GM12878 (cell line): Measurements from ENCODE around the gene TRIM67. TPM values are rescaled to one million over a fixed set of nuclear protein-coding genes. Genes with fewer than 3 reads are reported as not detected.

Experiments used
- ATAC-seq: fragments of 200-7000 bp; cut with Tn5 transposase; 3 replicates; pipeline ENCODE4 v1.9.1; 2020; ENCODE audit warnings: mild to moderate bottlenecking, moderate library complexity
- BruUV-seq: library from RNA; stranded (reverse); fragments of 400-500 nt; replicated peaks from 2 replicates; lab custom pipeline; 2021; lab: Mats Ljungman, UMichigan
- CTCF ChIA-PET: fragments of 300-600 bp; sonication (Branson Sonifier 250); formaldehyde crosslinking; extraction: SDS; loops from one replicate; lab custom pipeline; 2021; ENCODE audit warnings: inconsistent platforms; lab: Yijun Ruan, JAX
- POLR2A ChIA-PET: fragments of 350-600 bp; formaldehyde crosslinking; extraction: SDS; loops from one replicate; lab custom pipeline; 2021; ENCODE audit warnings: inconsistent platforms; lab: Charles Lee
- RAD21 ChIA-PET: fragments of 300-600 bp; sonication (Branson Sonifier 250); formaldehyde crosslinking; loops from one replicate; lab custom pipeline; 2023; ENCODE audit warnings: antibody characterized with exemption; ENCODE audit not compliant: unreplicated experiment; lab: Charles Lee
- SMC1A ChIA-PET: fragments of 300-600 bp; sonication (Branson Sonifier 250); formaldehyde crosslinking; loops from one replicate; lab custom pipeline; 2023; ENCODE audit not compliant: unreplicated experiment, uncharacterized antibody; lab: Charles Lee
- DNase-seq: peaks from one replicate; pipeline ENCODE4 v3.0.0-alpha.2; 2011; ENCODE audit warnings: low read depth, low spot score
- FAIRE-seq: peaks from 3 replicates; lab custom pipeline; 2011; peaks lifted over from hg19 to GRCh38; lab: Jason Lieb, UNC
- H2AFZ ChIP-seq: 2 replicates; pipeline ENCODE4 v1.6.0; 2011; ENCODE audit warnings: low read depth, low read length, control low read depth; ENCODE audit not compliant: control insufficient read depth
- H3K27ac ChIP-seq: 2 replicates; pipeline ENCODE4 v1.5.1; 2011; ENCODE audit warnings: control low read depth; ENCODE audit not compliant: control insufficient read depth, insufficient read depth
- H3K27me3 ChIP-seq, 2 experiments: replicated peaks in 1 of 2; 2 replicates each; pipeline versions ENCODE4 v1.6.0 to v1.6.1; 2011; ENCODE audit warnings: low read length in 1 of 2; ENCODE audit not compliant: control insufficient read depth in 2 of 2, insufficient read depth in 2 of 2
- H3K36me3 ChIP-seq, 2 experiments: 2 replicates each; pipeline ENCODE4 v1.5.1; 2011; ENCODE audit warnings: low read length in 1 of 2; ENCODE audit not compliant: control insufficient read depth in 2 of 2, insufficient read depth in 2 of 2
- H3K4me1 ChIP-seq: 2 replicates; pipeline ENCODE4 v1.6.1; 2011; ENCODE audit warnings: mild to moderate bottlenecking, low read length, moderate library complexity, mixed read lengths; ENCODE audit not compliant: control insufficient read depth, insufficient read depth
- H3K4me2 ChIP-seq: 2 replicates; pipeline ENCODE4 v1.6.0; 2011; ENCODE audit warnings: control low read depth; ENCODE audit not compliant: control insufficient read depth, insufficient read depth
- H3K4me3 ChIP-seq: fragments of 200-600 bp; sonication (generic); 2 replicates; pipeline ENCODE4 v1.5.1; 2016
- H3K79me2 ChIP-seq: 2 replicates; pipeline ENCODE4 v1.6.0; 2011; ENCODE audit warnings: low read length; ENCODE audit not compliant: control insufficient read depth, insufficient read depth
- H3K9ac ChIP-seq: 2 replicates; pipeline ENCODE4 v1.8.0; 2011; ENCODE audit warnings: low read length, control low read depth, mixed read lengths; ENCODE audit not compliant: control insufficient read depth, insufficient read depth
- H3K9me3 ChIP-seq: replicated peaks from 3 replicates; pipeline ENCODE4 v1.5.1; 2011; ENCODE audit warnings: mild to moderate bottlenecking, low read length; ENCODE audit not compliant: control insufficient read depth, insufficient read depth
- H4K20me1 ChIP-seq: 2 replicates; pipeline ENCODE4 v1.6.0; 2011; ENCODE audit not compliant: control insufficient read depth, insufficient read depth
- CBFB ChIP-seq: IDR thresholded peaks from 2 replicates; pipeline ENCODE4 v1.6.1; 2016; ENCODE audit warnings: antibody characterized with exemption, low read depth
- CBX3 ChIP-seq: fragments of 200-600 bp; sonication (generic); IDR thresholded peaks from 2 replicates; pipeline ENCODE4 v1.6.1; 2016; ENCODE audit warnings: low read depth, borderline replicate concordance
- CEBPZ ChIP-seq: fragments of 150-350 bp; IDR thresholded peaks from 2 replicates; pipeline ENCODE4 v1.6.1; 2016; ENCODE audit warnings: low read depth, low read length
- EZH2 ChIP-seq: IDR thresholded peaks from 2 replicates; pipeline ENCODE4 v1.6.1; 2012; ENCODE audit warnings: low read depth, mild to moderate bottlenecking, control low read depth, inconsistent platforms, low read length, borderline replicate concordance; ENCODE audit not compliant: control insufficient read depth
- FOXM1 ChIP-seq: IDR thresholded peaks from 2 replicates; pipeline ENCODE4 v1.6.1; 2012; ENCODE audit warnings: low read depth, mild to moderate bottlenecking, inconsistent platforms, low read length, moderate library complexity
- HCFC1 ChIP-seq: fragments of 150-350 bp; IDR thresholded peaks from 2 replicates; pipeline ENCODE4 v1.6.1; 2014; ENCODE audit warnings: low read length
- IKZF1 ChIP-seq: fragments of 450-650 bp; conservative IDR thresholded peaks from 2 replicates; pipeline ENCODE4 v1.6.1; 2017; ENCODE audit warnings: antibody characterized with exemption, mild to moderate bottlenecking
- IRF3 ChIP-seq: fragments of 450-650 bp; IDR thresholded peaks from 2 replicates; pipeline ENCODE4 v1.6.1; 2014; ENCODE audit warnings: mild to moderate bottlenecking
- JUNB ChIP-seq: IDR thresholded peaks from 2 replicates; pipeline ENCODE4 v1.6.1; 2016; ENCODE audit warnings: antibody characterized with exemption, mild to moderate bottlenecking
- KAT2A ChIP-seq: conservative IDR thresholded peaks from 2 replicates; pipeline ENCODE4 v1.6.1; 2011; ENCODE audit warnings: low read depth, low read length; ENCODE audit not compliant: control insufficient read depth
- PAX8 ChIP-seq: fragments of 450-650 bp; IDR thresholded peaks from 2 replicates; pipeline ENCODE4 v1.6.1; 2017; ENCODE audit warnings: mild to moderate bottlenecking, moderate library complexity
- RFX5 ChIP-seq: IDR thresholded peaks from 2 replicates; pipeline ENCODE4 v1.6.1; 2011; ENCODE audit warnings: low read depth, low read length, improper control_type of control experiment
- SMC3 ChIP-seq: IDR thresholded peaks from 2 replicates; pipeline ENCODE4 v1.6.1; 2011; ENCODE audit warnings: low read length, improper control_type of control experiment, borderline replicate concordance
- STAT1 ChIP-seq: fragments of 450-650 bp; conservative IDR thresholded peaks from 2 replicates; pipeline ENCODE4 v1.6.1; 2014; ENCODE audit warnings: antibody characterized with exemption, mild to moderate bottlenecking
- TAF1 ChIP-seq: IDR thresholded peaks from 2 replicates; pipeline ENCODE4 v1.6.1; 2011; ENCODE audit warnings: mild to moderate bottlenecking, low read depth, low read length, borderline replicate concordance
- YBX1 ChIP-seq: fragments of 450-650 bp; IDR thresholded peaks from 2 replicates; pipeline ENCODE4 v1.6.1; 2016; ENCODE audit warnings: antibody characterized with exemption
- ZNF592 ChIP-seq: fragments of 450-650 bp; IDR thresholded peaks from 2 replicates; pipeline ENCODE4 v1.6.1; 2017; ENCODE audit warnings: mild to moderate bottlenecking, moderate library complexity
- WGBS: methylation state at CpG from one replicate; pipeline ENCODE4 v1.1.6; 2016; ENCODE audit warnings: low lambda C conversion rate; ENCODE audit not compliant: insufficient replicate concordance, insufficient coverage; ENCODE audit errors: missing lambda C conversion rate; 5-methylcytosine and 5-hydroxymethylcytosine counted together
- in situ Hi-C: fragments of 300-500 bp; cut with MboI; formaldehyde crosslinking; loops from 9 replicates; pipeline ENCODE4 v1.14.3; 2018; ENCODE audit warnings: mixed read lengths
- intact Hi-C: fragments of 100-400 bp; cut with micrococcal nuclease; formaldehyde crosslinking; loops from one replicate; pipeline ENCODE4 v1.14.2; 2022; ENCODE audit not compliant: unreplicated experiment
- polyA plus RNA-seq, 11 experiments: library from polyadenylated mRNA; depleted of rRNA in 4 of 11; unstranded in 6 of 11; stranded (reverse) in 5 of 11; fragments of >200 nt; fragmentation: Nextera tagmentation in 4 of 11; fragmentation: Illumina TruSeq in 1 of 11; extraction: Ambion mirVana in 4 of 11; extraction: Trizol in 1 of 11; gene quantifications; 1 replicate in 1 of 11; 2 replicates in 10 of 11; pipeline versions ENCODE4 v1.2.1 to v1.2.3, GENCODE V29; 2011 to 2016; ENCODE audit warnings: inconsistent platforms in 2 of 11, missing spikeins in 2 of 11, low read depth in 1 of 11
- total RNA-seq, 4 experiments: library from RNA; depleted of rRNA in 3 of 4; stranded (reverse); fragments of >200 nt in 3 of 4; fragmentation: Illumina TruSeq in 1 of 4; extraction: Trizol in 1 of 4; gene quantifications; 2 replicates each; pipeline versions ENCODE4 v1.2.1 to v1.2.3, GENCODE V29; 2013 to 2021

TRIM67 gene
- total and polyA plus RNA-seq, 10 of the 15 experiments (the other 5 are each of a cell fraction or from before 2014, with no cell fraction given), result under 0.01 to 0.01 TPM; not detected in 8

GRCh38 chr1:231226156-231226555, 64.3 kb downstream of the TRIM67 start:
- ChIA-PET CTCF (interaction anchor here (0.8 kb wide), 1 partner anchor 10 kb away, joined by 3 read pairs; no protein-coding TSS in a partner anchor), POLR2A (interaction anchor here (0.6 kb wide), 1 partner anchor 247 kb away, joined by 8 read pairs; the partner anchor contains the start of gene ARV1), SMC1A (no interaction called here), RAD21 (no interaction called here)
- no peaks in the 10 kb centered on the region for H3K79me2 ChIP-seq
- in situ Hi-C loops (no loop called here), intact Hi-C loops (no loop called here)
- no peaks in the 10 kb centered on the region for H3K9me3 ChIP-seq
- H3K4me1 ChIP-seq, result no peaks in the 10 kb centered on the region
- no TSS peak for BruUV-seq
- ATAC-seq, result no peak
- whole genome bisulfite sequencing, result 91% methylated on average over 7 of the region's 7 CpGs
- no peak for FAIRE-seq
- DNase-seq, result no peak
- H3K36me3 ChIP-seq, result peaks cover 11 to 28% of the 10 kb centered on the region in 2 experiments; a peak in 3 of 4 replicates
- TF ChIP-seq STAT1 (no peak), TAF1 (no peak), SMC3 (no peak), JUNB (no peak), ZNF592 (no peak), CBX3 (no peak), FOXM1 (no peak), IRF3 (no peak), KAT2A (no peak), HCFC1 (no peak), PAX8 (no peak), RFX5 (no peak), CEBPZ (no peak), EZH2 (no peak), CBFB (no peak), IKZF1 (no peak), YBX1 (no peak)
- no peak overlapping the region for H3K27ac ChIP-seq
- H3K27me3 ChIP-seq, result no peaks in the 10 kb centered on the region
- H3K9ac ChIP-seq, result no peak overlapping the region
- no peak overlapping the region for H2AFZ ChIP-seq
- H4K20me1 ChIP-seq, result no peaks in the 10 kb centered on the region
- no peak overlapping the region for H3K4me2 ChIP-seq
- no peak overlapping the region for H3K4me3 ChIP-seq
